Stimulated activated CD8-positive, alpha-beta memory T cell treated with anti-CD3 and anti-CD28 coated beads, Interleukin-15, amount 100 ng/mL, for 4 hours (primary cell): ENCODE data around the gene GPC6.

ENCODE experiments used
- DNase-seq, 2 donors: peaks; one replicate each; pipeline ENCODE4 v3.0.0-alpha.2; 2020; ENCODE audit warnings: low read depth in 2 of 2

The GPC6 gene

DNA sequence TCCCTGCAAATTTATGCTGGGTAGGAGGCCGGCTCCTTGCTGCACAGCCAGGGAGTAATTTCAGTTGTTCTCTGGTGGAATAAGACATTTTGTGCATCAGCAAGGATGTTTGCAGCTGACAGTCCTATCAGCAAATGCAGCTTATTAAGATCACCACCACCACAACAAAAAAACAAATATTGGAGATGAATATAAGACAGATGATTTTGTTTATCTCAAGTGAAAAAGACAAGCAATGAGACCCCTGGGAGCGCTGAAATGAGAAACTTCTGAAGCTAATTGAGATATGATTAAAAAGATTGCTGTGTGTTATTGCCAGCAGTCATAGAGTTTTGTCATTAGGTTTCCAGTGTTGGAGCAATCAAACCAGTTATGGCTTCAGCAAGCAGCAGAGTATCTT, 505.6 kb downstream of the GPC6 start:
- no peak for DNase-seq

DNA sequence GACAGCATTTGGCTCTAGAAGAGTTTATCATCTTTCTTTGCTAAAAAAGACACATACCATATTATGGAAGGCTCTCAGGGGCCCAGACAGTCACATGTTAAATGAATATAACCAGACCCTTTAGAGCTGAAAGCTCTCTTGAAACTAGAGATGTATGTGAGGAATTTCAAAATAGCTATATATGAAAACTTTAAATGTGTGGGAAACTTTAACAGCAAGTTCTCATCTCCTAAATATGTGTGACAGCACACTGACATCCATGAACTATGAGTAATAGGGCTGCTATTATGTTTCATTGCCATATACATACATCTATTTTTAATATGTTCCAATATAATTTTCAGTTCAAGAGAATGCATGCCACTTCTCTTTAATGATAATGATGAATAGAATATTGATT, 509.5 kb downstream of the GPC6 start:
- no peak for DNase-seq

DNA sequence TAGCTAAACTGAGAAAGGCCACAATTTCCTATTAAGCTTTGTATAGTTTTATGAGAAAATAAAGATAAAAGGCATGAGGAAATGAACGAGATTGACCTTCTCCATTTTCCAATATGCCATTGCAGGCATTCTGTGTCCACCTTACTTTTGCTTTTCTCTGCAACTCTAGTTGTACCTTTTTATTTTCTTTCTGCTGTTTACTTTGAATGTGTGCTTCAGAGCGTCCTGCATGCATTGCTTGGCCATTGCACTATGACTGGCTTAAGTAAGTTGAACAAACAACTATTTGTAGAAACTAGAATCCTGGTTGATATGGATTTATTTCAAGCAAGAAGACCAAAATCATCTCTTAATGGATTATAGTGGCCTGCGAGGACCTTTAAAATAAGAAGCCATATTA, 510.3 kb downstream of the GPC6 start:
- DNase-seq = no peak

DNA sequence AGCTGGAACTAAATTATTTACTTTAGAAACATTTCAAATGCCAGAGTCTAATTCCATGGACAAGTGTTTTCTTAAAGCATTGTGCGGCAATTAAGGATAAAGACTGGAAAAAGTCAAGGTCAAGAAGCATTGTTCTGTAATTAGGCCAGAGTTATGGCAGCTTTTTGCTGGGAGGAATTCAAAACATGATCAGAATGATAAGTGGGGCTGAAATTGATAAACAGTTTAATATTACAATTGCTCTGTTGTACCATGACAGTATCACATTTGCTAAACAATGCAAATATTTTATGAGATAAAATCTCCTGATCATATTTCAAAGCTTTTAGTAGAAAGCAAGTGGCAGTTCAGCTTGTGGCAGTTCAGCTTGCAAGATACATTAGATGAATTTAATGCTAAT, 513.7 kb downstream of the GPC6 start:
- no peak for DNase-seq

DNA sequence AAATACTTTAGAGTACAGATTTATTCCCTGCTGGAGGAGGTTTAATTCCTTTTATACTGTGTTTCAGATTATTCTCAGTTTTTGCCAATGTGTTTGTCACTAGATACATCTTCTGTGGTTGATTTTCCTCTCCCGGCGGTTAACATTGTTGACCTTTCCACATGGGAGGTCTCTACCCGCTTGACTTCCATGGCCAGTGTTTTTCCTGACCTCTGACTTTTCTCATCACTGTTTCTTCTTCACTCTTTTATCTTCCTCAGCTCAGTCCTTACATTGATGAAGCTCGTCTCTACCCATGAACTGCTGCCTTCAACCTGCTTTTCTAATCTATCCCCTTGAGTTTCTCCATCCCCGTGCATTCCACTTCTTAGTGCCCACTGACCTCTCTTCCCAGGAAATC, 517.4 kb downstream of the GPC6 start:
- no peak for DNase-seq

DNA sequence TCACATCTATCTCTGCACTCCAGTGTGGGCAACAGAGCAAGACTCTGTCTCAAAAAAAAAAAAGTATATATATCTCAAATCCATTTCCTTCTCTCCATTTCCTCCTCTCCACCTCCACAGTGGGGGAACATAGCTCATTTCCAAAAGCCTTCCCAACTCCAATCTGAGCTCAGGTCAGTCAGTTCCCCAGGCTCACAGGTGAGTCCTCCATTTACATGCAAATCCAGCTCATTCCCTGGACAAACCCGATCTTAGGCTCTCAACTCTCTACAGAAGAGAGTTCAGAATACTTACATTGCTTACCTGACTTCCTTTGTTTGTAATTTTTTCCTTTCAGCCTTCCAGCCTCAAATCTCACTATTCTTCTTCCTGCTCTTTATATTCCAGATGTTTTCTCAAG, 518.3 kb downstream of the GPC6 start:
- no peak for DNase-seq

DNA sequence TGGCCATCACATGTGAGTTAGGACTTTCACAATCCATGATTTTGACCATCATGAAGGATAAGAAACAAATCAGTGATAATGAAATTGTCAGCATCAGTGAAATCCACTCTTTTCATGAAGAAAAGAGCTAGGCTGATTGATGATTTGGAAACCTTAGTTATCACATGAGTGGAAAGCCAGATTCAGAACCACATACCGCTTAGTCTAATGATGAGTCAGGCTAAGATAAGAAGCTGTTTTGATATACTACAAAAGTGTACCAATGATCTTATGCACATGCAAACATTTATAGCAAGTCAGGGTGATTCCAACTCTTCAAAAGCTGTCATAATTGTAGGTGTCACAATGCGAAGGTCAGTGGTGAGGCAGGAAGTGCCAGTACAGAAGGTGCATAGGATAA, 519.3 kb downstream of the GPC6 start:
- no peak for DNase-seq

DNA sequence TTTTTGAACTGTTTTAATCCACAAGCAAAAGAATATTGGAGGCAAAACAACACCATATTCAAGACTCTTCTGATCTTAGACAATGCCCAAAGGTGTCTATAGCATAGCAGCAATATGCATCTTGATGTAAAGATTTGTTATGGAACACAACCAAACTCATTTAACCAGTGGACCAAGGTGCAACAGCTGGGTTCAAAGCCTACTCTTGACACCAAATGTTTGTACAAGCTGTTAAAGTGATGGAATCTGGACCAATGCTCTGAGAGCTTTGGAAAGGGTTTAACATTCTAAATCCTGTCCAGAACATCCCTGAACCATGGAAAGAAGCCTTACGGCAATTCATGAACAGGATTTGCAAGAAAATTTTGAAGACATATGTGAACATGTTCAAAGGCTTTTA, 520.0 kb downstream of the GPC6 start:
- no peak for DNase-seq

DNA sequence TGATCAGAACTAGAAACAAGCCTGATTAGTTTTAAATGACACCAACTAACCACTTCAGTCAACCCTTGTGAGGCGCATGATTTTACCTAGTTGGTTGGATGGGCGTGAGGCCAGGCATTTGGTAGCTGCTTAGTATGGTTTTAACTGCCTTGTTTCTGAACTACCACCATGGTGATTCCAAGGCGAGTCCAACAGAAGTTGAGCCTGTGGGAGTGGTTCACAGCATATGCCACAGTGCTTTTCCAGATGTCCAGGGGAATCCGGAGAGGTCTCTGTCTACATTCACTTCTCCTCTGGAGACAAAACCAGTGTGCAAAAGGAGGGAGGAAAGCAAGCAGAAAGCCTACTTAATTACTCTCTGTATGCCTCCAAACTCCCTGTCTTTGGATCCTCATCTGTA, 524.1 kb downstream of the GPC6 start:
- no peak for DNase-seq

DNA sequence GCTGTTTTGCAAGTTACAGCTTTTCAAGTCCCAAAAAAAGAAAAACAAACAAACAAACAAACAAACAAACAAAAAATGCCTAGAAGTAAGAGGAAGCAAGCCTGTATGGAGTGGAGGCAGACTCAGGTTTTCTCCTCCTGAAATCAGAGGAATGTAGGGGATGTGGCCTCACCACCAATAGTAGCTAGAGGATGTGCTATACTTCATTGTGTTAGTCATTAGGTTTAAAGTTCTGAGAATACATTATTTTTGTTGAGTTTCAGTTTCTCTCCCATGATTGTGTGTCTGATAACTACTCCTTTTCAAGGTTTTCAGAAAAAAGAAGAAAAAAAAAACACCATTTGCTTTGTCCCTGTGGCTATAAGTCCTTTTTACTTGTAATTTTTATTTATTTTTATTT, 524.5 kb downstream of the GPC6 start:
- no peak for DNase-seq

DNA sequence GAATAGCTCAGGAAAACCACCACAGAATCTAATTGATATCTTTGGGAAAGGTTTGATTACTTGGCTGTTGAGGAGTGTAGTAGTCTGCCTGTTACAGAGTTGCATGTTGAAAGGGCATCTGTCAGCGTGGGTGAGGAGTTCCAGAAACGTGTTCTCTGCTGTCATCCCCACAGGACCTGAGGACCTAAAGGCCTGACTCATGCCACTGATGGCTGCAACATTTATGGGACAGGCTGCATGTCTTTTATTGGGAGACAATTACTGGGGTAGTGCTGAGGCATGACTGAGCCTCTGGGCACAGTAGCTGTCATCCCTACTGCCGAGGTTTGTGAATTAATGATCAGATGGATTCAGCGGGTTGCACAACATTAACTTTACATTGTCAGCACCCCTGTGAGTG, 525.9 kb downstream of the GPC6 start:
- no peak for DNase-seq

DNA sequence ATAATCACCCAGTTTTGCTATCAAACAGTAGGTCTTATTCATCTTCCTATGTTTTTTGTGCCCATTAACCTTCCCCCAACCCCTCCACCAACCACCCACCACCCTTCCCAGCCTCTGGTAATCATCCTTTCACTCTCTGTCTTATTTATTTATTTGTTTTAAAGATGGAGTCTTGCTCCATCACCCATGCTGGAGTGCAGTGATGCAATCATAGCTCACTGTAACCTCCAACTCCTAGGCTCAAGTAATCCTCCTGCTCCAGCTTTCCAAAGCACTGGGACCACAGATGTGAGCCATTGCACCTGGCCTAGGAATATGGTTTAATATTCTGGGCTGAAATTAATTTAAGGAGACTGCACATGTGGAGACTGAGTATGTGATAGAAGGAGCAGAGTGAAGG, 527.0 kb downstream of the GPC6 start:
- no peak for DNase-seq

DNA sequence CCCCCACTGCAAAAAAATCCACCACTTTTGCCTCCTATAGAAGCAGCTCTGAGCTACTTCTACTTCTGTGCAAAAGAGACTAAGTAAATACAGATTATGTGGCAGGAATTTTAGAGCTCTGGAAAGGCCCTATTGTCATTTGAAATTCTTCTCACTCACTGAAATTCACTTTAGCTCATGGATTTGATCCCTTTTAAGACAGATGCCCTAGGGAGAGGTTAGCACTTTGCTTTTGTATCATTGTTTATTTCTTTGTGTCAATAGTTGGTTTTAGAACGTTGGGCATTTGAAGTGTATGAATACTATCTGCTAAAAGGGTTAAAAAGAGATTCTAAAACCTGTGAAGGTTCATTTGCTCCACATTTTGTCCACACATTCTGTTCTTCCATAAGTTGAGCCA, 528.7 kb downstream of the GPC6 start:
- no peak for DNase-seq

DNA sequence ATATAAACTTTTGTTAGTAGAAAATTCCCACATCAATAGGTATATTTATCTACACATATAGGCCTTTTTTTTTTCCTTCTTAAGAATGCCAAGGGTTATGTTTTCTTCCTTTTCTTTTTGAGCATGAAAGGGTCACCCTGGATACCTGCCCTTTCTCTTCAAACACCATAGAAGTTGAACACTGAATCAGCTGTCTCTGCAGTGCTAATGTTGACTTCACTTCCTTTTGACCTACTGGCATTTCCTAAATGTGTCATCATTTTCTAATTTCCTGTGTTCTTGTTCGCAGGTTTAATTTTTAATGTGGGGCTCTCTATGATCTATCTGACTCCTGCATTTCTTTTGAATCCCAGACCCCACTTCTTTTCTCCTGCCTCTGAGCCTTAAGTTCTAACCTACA, 532.0 kb downstream of the GPC6 start:
- DNase-seq = no peak

DNA sequence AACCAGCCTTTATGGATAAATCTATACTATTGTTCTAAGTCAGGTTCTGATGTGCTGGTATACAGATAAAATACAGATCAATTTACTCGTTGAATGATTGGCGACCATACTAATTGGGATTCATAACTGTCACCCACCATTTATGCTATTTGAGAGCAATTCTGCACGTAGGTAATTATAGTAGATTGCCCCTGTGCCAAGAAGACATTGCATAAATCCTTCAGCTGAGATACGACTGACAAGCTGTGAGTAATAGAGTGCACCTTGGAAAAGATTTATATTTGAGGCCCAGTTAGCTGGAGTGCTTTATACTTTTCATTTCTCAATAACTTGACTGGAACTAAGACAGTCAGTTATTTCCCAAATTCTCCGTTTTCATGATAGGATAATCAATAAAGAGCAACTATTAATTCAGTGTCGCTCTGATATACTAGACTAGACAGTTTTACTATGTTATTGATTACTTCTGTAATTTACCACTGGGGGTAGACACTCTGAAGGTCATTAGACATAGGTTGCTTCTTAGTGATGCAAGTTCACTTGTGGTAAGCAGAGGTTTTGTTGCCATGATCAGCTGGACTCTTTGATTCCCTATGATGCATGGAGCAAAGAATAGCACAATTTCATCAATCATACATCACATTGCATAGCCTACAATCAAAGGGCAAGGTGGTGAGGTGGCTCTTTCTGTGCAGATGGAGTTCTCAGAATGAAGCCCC, 536.3 kb downstream of the GPC6 start:
- DNase-seq = no peak

DNA sequence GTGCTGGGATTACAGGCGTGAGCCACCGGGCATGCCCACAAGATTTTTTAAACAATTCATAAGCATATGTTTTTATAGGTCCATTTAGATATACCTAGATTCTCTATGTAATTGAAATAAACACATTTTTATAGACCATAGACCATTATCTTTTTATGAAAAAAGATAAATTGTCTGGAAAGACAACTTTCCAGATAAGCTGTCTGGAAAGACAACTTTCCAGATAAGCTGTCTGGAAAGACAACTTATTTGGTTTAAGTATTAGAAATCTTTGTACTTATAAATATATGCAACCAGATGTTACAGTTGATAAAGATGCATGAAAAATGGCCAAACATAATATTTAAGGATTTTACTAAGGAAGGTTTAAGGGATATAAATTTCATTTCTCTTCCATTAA, 538.5 kb downstream of the GPC6 start:
- no peak for DNase-seq

DNA sequence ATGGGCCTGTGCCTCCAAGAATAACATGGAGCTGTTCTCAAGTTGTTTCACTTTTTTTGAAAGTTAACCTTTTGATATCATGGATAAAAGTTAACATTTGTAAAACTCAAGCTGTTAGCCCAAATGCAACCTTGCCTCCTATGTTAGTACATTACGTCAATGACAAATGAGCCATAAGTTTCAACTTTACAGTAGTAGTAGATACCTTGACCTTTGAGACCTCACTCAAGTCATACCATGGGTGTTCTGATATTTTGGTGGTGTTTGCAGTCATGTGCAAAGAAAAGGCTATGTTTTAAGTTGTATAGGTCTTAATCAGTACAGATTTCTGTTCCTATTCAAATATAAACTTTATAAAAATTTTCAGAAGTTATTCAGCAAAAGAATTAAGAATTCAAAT, 539.2 kb downstream of the GPC6 start:
- DNase-seq = no peak

DNA sequence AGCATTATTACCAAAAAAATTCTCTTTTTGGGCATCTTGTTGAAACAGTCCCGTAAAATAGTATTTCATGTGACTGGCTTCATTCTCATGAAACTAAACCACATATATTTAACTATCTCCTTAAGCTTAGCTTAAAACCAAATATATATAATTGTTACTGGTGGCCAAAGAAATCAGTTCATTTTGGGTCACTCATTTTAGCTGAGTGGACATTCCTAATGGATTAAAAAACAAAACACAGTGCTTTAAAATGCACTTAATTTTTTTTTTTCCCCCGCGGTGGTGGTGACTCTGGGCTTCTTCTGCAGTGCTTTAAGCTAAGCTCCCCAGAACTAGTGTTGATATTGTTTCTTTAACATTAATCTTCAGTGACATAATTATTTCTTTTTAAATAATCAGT, 540.1 kb downstream of the GPC6 start:
- DNase-seq = no peak

DNA sequence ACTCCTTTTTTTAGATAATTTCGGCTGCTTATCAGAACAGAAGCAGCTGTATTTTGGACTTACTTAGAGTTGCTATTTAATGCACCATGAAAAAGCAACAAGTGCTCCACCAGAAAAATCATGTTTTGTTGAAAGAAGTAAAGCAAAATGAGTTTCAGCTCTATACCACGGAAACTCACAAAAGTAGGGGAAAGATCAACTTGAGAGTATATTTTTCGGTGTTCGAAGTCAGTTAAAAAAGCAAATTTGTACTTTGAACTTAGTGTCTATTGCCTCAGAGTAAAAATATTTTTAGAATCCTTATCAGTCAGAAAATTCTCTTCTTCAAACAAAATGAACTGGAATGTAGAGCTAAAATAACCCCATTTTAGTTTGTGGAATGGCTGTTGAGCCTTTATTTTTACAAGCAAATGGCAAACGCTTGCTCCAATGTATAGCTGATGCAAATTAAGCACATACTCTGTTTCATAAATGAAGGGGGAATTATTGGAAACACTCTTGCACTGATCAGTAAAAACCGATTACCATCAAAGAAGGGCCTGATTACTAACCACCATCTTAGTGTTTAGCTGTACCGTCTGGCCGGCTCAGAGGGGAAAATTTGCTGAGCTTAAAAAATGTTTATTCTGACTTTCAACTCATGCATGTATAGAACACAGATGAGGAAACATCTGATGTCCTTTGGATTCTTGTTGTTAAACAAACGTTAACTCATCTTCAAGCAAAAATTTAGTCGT, 540.7 kb downstream of the GPC6 start:
- no peak for DNase-seq

DNA sequence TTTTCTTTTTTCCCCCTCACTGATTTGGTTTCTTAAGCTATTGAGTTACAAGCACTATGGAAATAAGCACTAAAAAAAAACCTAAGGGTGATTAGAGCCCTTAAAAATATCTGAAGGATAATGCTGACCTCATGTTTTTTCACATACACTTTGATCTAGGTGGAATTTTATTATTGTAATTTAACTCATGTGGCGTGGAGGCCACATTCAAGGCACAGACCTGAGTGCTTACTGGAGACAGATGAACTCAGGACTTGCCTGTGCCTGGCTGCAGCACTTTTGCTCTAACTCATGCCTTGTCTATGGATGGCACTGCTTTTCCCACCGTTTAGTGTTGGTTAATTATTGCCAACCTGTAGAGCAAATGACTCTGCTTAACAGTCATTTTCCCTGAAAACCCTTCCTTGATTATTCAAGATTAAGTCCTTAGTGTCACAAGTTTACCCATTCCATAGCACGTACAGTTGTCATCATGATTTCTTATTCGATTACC, 541.4 kb downstream of the GPC6 start:
- no peak for DNase-seq

DNA sequence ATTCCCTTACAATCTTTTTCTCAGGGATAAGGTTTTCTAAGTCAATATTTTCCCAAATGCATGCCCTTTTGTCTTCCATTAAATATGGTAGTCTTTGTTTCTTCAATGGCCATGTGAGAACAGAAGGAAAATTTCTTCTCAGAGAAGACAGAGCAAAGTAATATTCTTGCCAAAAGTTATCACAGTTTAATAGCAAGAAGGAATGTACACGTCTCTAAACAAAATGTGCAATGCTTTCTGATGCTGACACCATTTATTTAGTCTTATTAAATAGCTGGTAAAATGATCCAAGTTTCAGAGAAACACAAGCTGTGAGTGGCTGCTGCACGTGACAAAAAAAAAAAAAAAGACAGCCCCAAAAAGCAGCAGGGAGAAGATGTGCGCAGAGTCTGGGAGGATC, 542.5 kb downstream of the GPC6 start:
- no peak for DNase-seq

DNA sequence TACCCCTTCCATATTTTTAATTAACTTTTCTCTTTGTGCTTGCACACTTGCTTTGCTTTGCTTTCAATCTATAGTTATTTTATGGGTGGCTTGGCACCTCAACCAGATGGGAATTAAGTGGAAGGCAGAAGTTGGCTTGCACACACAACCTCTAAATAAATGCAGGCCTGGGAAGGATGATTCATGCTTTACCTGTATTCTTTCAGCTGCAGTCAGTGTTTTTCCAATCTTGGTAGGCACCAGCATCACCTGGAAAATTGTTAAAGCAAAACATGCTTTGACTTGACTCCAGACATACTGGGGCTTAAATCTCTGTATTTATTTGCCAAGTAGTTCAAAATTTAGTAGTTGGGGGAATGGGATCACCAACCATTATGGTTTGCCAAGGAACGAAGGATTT, 543.0 kb downstream of the GPC6 start:
- DNase-seq = no peak

DNA sequence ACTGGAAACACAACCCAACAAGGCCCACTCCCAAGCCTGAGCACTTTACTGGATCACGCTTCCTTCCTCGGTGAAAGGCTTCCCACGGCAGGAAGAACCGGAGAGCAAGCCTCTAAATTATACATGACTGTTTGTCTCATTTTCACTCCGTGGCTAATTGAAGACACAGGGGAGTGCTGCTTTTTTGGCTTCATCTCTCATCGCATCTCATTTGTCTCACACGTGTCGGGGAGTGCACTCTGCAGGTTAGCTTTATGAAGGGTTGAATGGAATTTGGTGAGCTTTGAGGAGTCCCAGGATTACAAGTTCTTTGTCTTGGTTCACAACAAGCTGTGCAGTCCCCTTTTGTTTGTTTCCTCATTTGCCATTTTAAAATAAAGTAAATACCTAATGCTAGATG, 544.6 kb downstream of the GPC6 start:
- DNase-seq = no peak

DNA sequence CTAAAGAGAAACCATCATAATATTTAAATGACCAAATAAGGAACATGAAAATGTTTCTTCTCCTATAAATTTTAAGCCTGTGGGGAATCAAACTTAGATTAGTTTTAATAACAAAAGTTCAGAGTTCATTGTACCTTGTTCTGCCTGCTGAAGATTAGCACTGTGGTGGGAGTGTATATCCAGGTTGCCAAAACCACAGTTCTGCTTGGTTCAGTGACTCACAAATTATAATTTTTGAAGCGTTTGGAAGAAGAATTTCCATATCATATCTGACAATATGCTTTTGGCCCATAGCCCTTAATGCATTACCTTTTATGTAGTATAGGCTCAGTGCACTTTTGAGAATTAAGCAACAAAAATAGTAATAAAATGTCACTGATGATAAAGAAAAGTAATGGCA, 545.2 kb downstream of the GPC6 start:
- DNase-seq = no peak
